ENCODE results near the gene TRAF1. TPM values are rescaled to one million over a fixed set of nuclear protein-coding genes. Genes with fewer than 3 reads are reported as not detected.
A peak's percentile ranks its signal among the peaks of the same experiment; 100 is the strongest.

Gene TRAF1
- total RNA-seq, 1 donor from 2014 or later, result 7.1 TPM

- TF ChIP-seq CTCF (IDR thresholded peaks at IDR 0.05), result peak; percentile 26
- Mint-ChIP-seq H3K4me3 (ENCODE audit: unreplicated experiment) (no peak overlapping the region), H3K36me3 (ENCODE audit: unreplicated experiment) (peaks cover 45% of the 10 kb centered on the region), H3K4me1 (ENCODE audit: unreplicated experiment) (peaks cover 39% of the 10 kb centered on the region), H3K27ac (ENCODE audit: unreplicated experiment) (peak overlapping the region; percentile 77), H3K9me3 (ENCODE audit: unreplicated experiment) (no peaks in the 10 kb centered on the region), H3K27me3 (ENCODE audit: unreplicated experiment) (no peaks in the 10 kb centered on the region)
- no peak for DNase-seq (ENCODE audit: extremely low spot score, unreplicated experiment)
Measured at GRCh38 chr9:120869360-120869687, 57.3 kb downstream of the TRAF1 start.

- DNase-seq (ENCODE audit: extremely low spot score, unreplicated experiment), result peak; percentile 93
- Mint-ChIP-seq H3K36me3 (ENCODE audit: unreplicated experiment) (peaks cover 44% of the 10 kb centered on the region), H3K4me3 (ENCODE audit: unreplicated experiment) (no peak overlapping the region), H3K27me3 (ENCODE audit: unreplicated experiment) (no peaks in the 10 kb centered on the region), H3K4me1 (ENCODE audit: unreplicated experiment) (peaks cover 34% of the 10 kb centered on the region), H3K9me3 (ENCODE audit: unreplicated experiment) (no peaks in the 10 kb centered on the region), H3K27ac (ENCODE audit: unreplicated experiment) (peak overlapping the region; percentile 77)
- no peak for TF ChIP-seq CTCF (IDR thresholded peaks at IDR 0.05)
Measured at GRCh38 chr9:120868676-120869359, 57.8 kb downstream of the TRAF1 start.

GRCh38 chr9:120868339-120868675, 58.3 kb downstream of the TRAF1 start:
- Mint-ChIP-seq H3K4me1 (ENCODE audit: unreplicated experiment) (peaks cover 29% of the 10 kb centered on the region), H3K4me3 (ENCODE audit: unreplicated experiment) (no peak overlapping the region), H3K27ac (ENCODE audit: unreplicated experiment) (peak overlapping the region; percentile 43), H3K9me3 (ENCODE audit: unreplicated experiment) (no peaks in the 10 kb centered on the region), H3K36me3 (ENCODE audit: unreplicated experiment) (peaks cover 42% of the 10 kb centered on the region), H3K27me3 (ENCODE audit: unreplicated experiment) (no peaks in the 10 kb centered on the region)
- no peak for DNase-seq (ENCODE audit: extremely low spot score, unreplicated experiment)
- TF ChIP-seq CTCF (IDR thresholded peaks at IDR 0.05), result no peak

- DNase-seq (ENCODE audit: extremely low spot score, unreplicated experiment), result no peak
- no peaks in the 10 kb centered on the region for H3K9me3 Mint-ChIP-seq (ENCODE audit: unreplicated experiment)
- TF ChIP-seq CTCF (IDR thresholded peaks at IDR 0.05), result no peak
- H3K4me3 Mint-ChIP-seq (ENCODE audit: unreplicated experiment), result no peak overlapping the region
- H3K4me1 Mint-ChIP-seq (ENCODE audit: unreplicated experiment), result peaks cover 24% of the 10 kb centered on the region
- H3K36me3 Mint-ChIP-seq (ENCODE audit: unreplicated experiment), result peaks cover 42% of the 10 kb centered on the region
- no peaks in the 10 kb centered on the region for H3K27me3 Mint-ChIP-seq (ENCODE audit: unreplicated experiment)
- H3K27ac Mint-ChIP-seq (ENCODE audit: unreplicated experiment), result peak overlapping the region; percentile 43
Measured at GRCh38 chr9:120867676-120868338, 58.8 kb downstream of the TRAF1 start.

- H3K36me3 Mint-ChIP-seq (ENCODE audit: unreplicated experiment), result peaks cover 41% of the 10 kb centered on the region
- DNase-seq (ENCODE audit: extremely low spot score, unreplicated experiment), result no peak
- H3K27ac Mint-ChIP-seq (ENCODE audit: unreplicated experiment), result peak overlapping the region; percentile 38
- H3K27me3 Mint-ChIP-seq (ENCODE audit: unreplicated experiment), result no peaks in the 10 kb centered on the region
- peaks cover 19% of the 10 kb centered on the region for H3K4me1 Mint-ChIP-seq (ENCODE audit: unreplicated experiment)
- no peaks in the 10 kb centered on the region for H3K9me3 Mint-ChIP-seq (ENCODE audit: unreplicated experiment)
- no peak overlapping the region for H3K4me3 Mint-ChIP-seq (ENCODE audit: unreplicated experiment)
- TF ChIP-seq CTCF (IDR thresholded peaks at IDR 0.05), result no peak
Measured at GRCh38 chr9:120866651-120867050, 59.9 kb downstream of the TRAF1 start.

All from osteocyte (in vitro differentiated cells).